Fibroblast of the aortic adventitia (primary cell): ENCODE measurements around the gene NCAPH2. TPM values are rescaled to one million over a fixed set of nuclear protein-coding genes. Genes with fewer than 3 reads are reported as not detected.
A peak's percentile ranks its signal among the peaks of the same experiment; 100 is the strongest.

Experiments
- DNase-seq: peaks from one replicate; pipeline ENCODE4 v3.0.0-alpha.2; 2010; ENCODE audit warnings: low read depth
- H3K4me3 ChIP-seq: 2 replicates; pipeline ENCODE4 v1.5.1; 2011; ENCODE audit warnings: low read depth, mild to moderate bottlenecking, control low read depth, low read length, moderate library complexity
- total RNA-seq: library from RNA; depleted of rRNA; stranded (reverse); fragments of >200 nt; gene quantifications from 2 replicates; pipeline ENCODE4 v1.2.3, GENCODE V29; 2012; ENCODE audit warnings: low replicate concordance
- TF ChIP-seq, protein P1 (sequence below): IDR thresholded peaks from 2 replicates; pipeline ENCODE4 v1.5.1; 2011; ENCODE audit warnings: mild to moderate bottlenecking, low read length, control low read depth, inconsistent platforms; ENCODE audit not compliant: insufficient read depth

The NCAPH2 gene
- total RNA-seq, 1 donor, result 49.1 TPM

DNA sequence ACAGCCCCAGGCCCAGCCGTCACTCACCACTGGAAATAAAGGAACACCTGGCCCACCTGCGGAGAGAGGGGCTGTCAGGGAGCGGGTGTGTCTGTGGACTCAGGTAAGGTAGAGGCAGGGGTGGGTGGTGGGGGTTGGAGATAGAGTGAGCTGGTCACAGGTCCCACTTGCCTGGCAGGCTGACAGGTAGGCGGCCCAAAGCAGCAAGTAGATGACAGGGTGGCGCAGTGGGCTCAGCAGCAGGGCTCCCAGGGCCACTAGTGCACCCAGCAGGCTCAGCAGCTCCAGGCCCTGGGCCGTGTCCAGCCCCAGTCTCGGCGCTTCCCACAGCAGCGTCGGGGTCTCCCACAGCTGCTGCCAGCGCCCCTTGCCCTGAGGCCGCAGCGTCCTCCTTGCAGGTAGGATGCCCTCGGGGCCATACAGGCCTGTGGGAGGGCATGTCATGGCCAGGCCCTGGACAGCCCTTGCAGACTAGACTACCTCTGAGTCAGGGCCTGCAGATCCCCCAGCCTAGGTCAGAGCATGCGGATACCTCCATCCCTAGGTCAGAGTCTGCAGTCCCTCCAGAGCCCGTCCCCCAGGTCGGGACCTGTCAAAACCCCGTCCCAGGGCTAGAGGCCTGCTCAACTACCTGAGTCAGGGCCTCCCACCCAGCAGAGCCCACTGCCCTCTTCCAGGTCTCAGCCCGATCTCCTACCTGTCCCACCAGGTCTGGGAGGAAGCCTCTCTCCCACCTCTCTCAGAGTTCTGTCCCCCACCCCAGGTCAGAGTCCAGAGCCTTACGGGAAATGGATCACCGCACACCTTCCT, 1.2 kb upstream of the NCAPH2 start:
- DNase-seq, result no peak
- TF ChIP-seq, protein P1, sequence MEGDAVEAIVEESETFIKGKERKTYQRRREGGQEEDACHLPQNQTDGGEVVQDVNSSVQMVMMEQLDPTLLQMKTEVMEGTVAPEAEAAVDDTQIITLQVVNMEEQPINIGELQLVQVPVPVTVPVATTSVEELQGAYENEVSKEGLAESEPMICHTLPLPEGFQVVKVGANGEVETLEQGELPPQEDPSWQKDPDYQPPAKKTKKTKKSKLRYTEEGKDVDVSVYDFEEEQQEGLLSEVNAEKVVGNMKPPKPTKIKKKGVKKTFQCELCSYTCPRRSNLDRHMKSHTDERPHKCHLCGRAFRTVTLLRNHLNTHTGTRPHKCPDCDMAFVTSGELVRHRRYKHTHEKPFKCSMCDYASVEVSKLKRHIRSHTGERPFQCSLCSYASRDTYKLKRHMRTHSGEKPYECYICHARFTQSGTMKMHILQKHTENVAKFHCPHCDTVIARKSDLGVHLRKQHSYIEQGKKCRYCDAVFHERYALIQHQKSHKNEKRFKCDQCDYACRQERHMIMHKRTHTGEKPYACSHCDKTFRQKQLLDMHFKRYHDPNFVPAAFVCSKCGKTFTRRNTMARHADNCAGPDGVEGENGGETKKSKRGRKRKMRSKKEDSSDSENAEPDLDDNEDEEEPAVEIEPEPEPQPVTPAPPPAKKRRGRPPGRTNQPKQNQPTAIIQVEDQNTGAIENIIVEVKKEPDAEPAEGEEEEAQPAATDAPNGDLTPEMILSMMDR, result no peak

DNA sequence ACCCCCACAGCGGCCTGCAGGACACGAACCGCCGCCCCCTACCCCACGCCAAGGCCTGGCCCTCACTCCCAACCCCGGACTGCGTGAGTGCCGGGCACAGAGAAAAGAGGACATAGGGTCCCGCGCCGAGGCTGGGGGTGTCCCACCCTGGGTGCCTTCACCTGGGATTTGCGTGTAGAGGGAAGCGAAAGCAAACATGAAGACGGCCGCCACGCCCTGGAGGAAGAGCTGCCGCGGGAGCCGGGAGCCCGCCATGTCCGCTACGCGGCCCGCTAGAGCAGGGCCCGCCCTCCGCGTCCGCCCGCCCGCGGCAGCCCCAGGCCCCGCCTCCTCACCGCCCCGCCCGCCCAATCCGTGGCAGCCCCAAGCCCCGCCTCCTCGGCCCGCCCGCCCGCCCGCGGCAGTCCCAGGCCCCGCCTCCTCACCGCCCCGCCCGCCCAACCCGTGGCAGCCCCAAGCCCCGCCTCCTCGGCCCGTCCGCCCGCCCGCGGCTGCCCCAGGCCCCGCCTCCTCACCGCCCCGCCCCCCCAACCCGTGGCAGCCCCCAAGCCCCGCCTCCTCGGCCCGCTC, 518 bp upstream of the NCAPH2 start, which contains the start of gene LMF2:
Gene LMF2 (minus strand): TSS at position 282 of the 570 bp plus-strand sequence. CDS start 27 bp downstream, at position 255.
- TF ChIP-seq, protein P1, result no peak
- DNase-seq, result no peak
- H3K4me3 ChIP-seq, result peak within 1 kb of the TSS; percentile 99

More for the DNA sequence above, 1.2 kb upstream of the NCAPH2 start:
- peak overlapping the region; percentile 99 for H3K4me3 ChIP-seq

DNA sequence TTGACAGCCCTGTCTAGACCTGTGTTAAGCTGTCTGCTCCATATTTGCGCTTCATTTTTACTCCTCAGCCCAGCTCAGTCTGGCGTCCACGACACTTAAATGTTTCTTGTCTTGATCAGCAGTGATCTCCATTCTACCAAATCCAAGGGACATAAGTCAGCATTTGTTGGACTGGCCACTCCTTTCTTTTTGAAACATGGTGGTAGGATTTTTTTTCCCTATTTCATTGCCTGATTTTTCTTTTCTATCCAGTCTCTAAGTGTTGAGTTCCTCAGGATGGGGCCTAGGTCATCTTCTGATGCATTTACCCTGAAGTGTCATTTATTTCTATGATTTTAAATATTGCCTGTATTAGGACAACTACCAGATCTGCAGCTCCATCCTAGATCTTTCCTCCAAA, 873 bp downstream of the NCAPH2 start:
- DNase-seq, result no peak
- peak overlapping the region; percentile 88 for H3K4me3 ChIP-seq
- TF ChIP-seq, protein P1, result no peak

DNA sequence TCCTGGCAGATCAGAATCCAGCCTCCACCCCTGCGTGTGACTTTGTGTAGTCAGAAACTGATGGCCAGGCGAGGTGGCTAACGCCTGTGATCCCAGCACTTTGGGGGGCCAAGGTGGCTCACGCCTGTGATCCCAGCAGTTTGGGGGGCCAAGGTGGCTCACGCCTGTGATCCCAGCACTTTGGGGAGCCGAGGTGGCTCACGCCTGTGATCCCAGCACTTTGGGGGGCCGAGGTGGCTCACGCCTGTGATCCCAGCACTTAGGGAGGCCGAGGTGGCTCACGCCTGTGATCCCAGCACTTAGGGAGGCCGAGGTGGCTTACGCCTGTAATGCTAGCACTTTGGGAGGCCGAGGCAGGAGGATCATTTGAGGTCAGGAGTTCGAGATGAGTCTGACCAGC, 5.2 kb downstream of the NCAPH2 start:
- DNase-seq, result no peak
- TF ChIP-seq, protein P1, result no peak

DNA sequence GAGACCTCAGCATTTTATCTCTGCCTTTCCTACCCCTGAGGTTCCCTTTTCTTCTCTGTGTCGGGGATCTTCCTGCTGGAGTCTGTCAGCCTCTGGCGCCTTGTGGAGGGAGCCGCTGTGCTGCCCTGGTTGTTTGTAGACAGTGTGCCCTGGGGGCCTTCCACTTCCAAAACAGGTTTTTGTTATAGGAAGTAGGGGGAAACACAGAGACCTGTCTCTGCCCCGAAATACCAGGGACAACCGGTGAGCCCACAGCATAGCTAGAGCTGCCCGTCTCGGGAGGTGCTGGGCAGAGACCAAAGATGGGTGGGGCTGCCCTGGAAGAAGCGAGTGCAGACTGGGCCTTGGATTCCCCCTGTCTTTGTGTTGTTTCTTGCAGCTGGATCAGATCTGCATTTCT, 8.0 kb downstream of the NCAPH2 start:
- DNase-seq, result no peak
- no peak overlapping the region for H3K4me3 ChIP-seq
- TF ChIP-seq, protein P1, result no peak

More for the DNA sequence above, 5.2 kb downstream of the NCAPH2 start:
- H3K4me3 ChIP-seq, result no peak overlapping the region

DNA sequence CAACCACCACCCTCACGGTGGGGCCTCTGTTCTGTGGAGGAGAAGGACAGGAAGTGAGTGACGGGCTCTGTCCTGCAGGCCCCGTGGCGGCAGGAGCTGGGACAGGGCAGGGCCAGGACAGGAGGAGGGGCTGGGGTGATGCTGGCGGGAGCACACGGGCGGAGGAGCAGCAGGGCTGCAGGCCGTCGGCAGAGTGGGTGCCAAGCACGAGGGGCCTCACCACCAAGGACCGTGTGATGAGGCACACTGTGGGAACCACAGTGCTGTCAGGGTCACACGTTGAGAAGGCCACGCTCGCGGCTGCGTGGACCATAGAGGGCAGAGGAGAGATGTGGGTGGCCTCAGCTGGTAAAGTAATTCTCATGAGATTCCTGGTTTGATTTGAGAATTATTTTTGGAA, 8.9 kb downstream of the NCAPH2 start:
- TF ChIP-seq, protein P1, result no peak
- no peak for DNase-seq
- no peak overlapping the region for H3K4me3 ChIP-seq
